A673 (cell line): ENCODE results near the gene LRRC15. TPM values are rescaled to one million over a fixed set of nuclear protein-coding genes. Genes with fewer than 3 reads are reported as not detected.

Source experiments
- BruUV-seq: library from RNA; stranded (reverse); fragments of 400-500 nt; replicated peaks from 2 replicates; lab custom pipeline; 2021; lab: Mats Ljungman, UMichigan
- CTCF ChIA-PET: fragments of 300-600 bp; sonication (Branson Sonifier 250); formaldehyde crosslinking; loops from one replicate; lab custom pipeline; 2022; ENCODE audit warnings: antibody characterized with exemption; lab: Charles Lee
- POLR2A ChIA-PET: fragments of 300-600 bp; sonication (Branson Sonifier 250); formaldehyde crosslinking; loops from one replicate; lab custom pipeline; 2022; ENCODE audit warnings: antibody characterized with exemption; ENCODE audit not compliant: low non-redundant PET; lab: Charles Lee
- DNase-seq: peaks from one replicate; pipeline ENCODE4 v3.0.0-alpha.2; 2015; ENCODE audit warnings: low spot score
- H3K27ac ChIP-seq: fragments of 200-600 bp; sonication (generic); 2 replicates; pipeline ENCODE4 v1.5.1; 2016; ENCODE audit warnings: mixed run types, low read depth, mild to moderate bottlenecking, mixed read lengths, antibody characterized with exemption, low read length; ENCODE audit not compliant: poor library complexity, severe bottlenecking
- H3K27me3 ChIP-seq: fragments of 200-600 bp; sonication (generic); replicated peaks from 2 replicates; pipeline ENCODE4 v1.6.1; 2017; ENCODE audit warnings: mixed run types, low read depth, mild to moderate bottlenecking, mixed read lengths, antibody characterized with exemption, low read length; ENCODE audit not compliant: insufficient read depth, poor library complexity
- H3K36me3 ChIP-seq: fragments of 200-600 bp; sonication (generic); 2 replicates; pipeline ENCODE4 v1.6.1; 2016; ENCODE audit warnings: mixed run types, mild to moderate bottlenecking, mixed read lengths, antibody characterized with exemption, low read length; ENCODE audit not compliant: insufficient read depth, poor library complexity, severe bottlenecking
- H3K4me1 ChIP-seq: fragments of 200-600 bp; sonication (generic); 2 replicates; pipeline ENCODE4 v1.6.1; 2017; ENCODE audit warnings: mixed run types, mild to moderate bottlenecking, mixed read lengths, antibody characterized with exemption, low read length; ENCODE audit not compliant: insufficient read depth, poor library complexity, severe bottlenecking
- H3K4me3 ChIP-seq: fragments of 200-600 bp; sonication (generic); 2 replicates; pipeline ENCODE4 v1.5.1; 2016; ENCODE audit warnings: low read depth, mixed run types, mild to moderate bottlenecking, mixed read lengths, low read length; ENCODE audit not compliant: poor library complexity, severe bottlenecking
- H3K9me3 ChIP-seq: fragments of 200-600 bp; sonication (generic); 2 replicates; pipeline ENCODE4 v1.6.1; 2016; ENCODE audit warnings: mixed run types, low read depth, mild to moderate bottlenecking, mixed read lengths, antibody characterized with exemption, low read length; ENCODE audit not compliant: poor library complexity, severe bottlenecking
- EZH2 ChIP-seq: fragments of 200-600 bp; sonication (generic); IDR thresholded peaks from 2 replicates; pipeline ENCODE4 v1.6.1; 2017; ENCODE audit warnings: borderline replicate concordance, low read depth, mild to moderate bottlenecking, mixed read lengths, antibody characterized with exemption, low read length; ENCODE audit not compliant: poor library complexity, severe bottlenecking
- intact Hi-C: fragments of 100-400 bp; cut with micrococcal nuclease; formaldehyde crosslinking; loops from one replicate; pipeline ENCODE4 v1.10.0; 2022; ENCODE audit not compliant: unreplicated experiment
- total RNA-seq: library from RNA; stranded (reverse); gene quantifications from 2 replicates; pipeline ENCODE4 v1.2.3, GENCODE V29; 2021
- TF ChIP-seq, protein P1 (sequence below): fragments of 300-800, 200-600 bp; sonication (generic); conservative IDR thresholded peaks from 2 replicates; pipeline ENCODE4 v1.5.1; 2017; ENCODE audit warnings: low read depth, mild to moderate bottlenecking, antibody characterized with exemption, low read length, moderate library complexity, mixed read lengths

LRRC15 gene
- total RNA-seq, 1 experiment from 2014 or later: not detected

DNA sequence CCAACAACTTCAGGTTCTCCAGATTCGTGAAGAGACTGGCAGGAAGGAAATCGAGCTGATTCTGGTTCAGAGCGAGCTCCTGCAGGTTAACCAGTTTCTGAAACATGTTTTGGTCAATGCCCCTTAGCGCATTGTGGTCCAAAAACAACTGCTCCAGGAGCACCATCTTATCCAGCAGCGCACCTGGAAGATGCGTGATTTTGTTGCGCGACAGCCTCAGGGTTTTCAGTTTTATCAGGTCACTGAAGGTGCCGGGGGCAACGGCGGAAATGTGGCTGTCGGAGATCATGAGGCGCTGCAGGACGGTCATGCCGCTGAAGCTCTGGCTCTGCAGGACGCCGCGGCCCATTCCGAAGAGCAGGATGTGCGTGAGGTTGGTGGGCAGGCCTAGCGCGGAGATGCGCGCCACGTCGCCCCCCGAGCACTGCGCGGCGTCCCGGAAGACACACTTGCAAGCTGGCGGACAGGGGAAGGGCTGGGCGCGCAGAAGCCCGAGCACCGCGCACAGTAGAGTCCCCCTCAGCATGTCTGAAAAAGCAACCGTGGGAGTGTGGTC lies 28.3 kb upstream of the LRRC15 start:
- intact Hi-C loops: no loop called here
- ChIA-PET CTCF (no interaction called here), POLR2A (no interaction called here)
- Histone ChIP-seq H3K4me3 (no peak overlapping the region), H3K27me3 (no peaks in the 10 kb centered on the region), H3K9me3 (no peaks in the 10 kb centered on the region), H3K27ac (no peak overlapping the region), H3K36me3 (peaks cover 2% of the 10 kb centered on the region), H3K4me1 (peaks cover 18% of the 10 kb centered on the region)
- no TSS peak for BruUV-seq
- TF ChIP-seq EZH2: no peak
- TF ChIP-seq, protein P1, sequence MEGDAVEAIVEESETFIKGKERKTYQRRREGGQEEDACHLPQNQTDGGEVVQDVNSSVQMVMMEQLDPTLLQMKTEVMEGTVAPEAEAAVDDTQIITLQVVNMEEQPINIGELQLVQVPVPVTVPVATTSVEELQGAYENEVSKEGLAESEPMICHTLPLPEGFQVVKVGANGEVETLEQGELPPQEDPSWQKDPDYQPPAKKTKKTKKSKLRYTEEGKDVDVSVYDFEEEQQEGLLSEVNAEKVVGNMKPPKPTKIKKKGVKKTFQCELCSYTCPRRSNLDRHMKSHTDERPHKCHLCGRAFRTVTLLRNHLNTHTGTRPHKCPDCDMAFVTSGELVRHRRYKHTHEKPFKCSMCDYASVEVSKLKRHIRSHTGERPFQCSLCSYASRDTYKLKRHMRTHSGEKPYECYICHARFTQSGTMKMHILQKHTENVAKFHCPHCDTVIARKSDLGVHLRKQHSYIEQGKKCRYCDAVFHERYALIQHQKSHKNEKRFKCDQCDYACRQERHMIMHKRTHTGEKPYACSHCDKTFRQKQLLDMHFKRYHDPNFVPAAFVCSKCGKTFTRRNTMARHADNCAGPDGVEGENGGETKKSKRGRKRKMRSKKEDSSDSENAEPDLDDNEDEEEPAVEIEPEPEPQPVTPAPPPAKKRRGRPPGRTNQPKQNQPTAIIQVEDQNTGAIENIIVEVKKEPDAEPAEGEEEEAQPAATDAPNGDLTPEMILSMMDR: no peak
- no peak for DNase-seq

- no peak for DNase-seq
- BruUV-seq: no TSS peak
- Histone ChIP-seq H3K36me3 (no peaks in the 10 kb centered on the region), H3K4me3 (no peak overlapping the region), H3K9me3 (no peaks in the 10 kb centered on the region), H3K27ac (no peak overlapping the region), H3K27me3 (no peaks in the 10 kb centered on the region), H3K4me1 (peaks cover 18% of the 10 kb centered on the region)
- intact Hi-C loops: no loop called here
- TF ChIP-seq, protein P1: no peak
- TF ChIP-seq EZH2: no peak
- CTCF ChIA-PET: no interaction called here
- POLR2A ChIA-PET: no interaction called here
Measured at GRCh38 chr3:194396859-194397756, 27.6 kb upstream of the LRRC15 start.

DNA sequence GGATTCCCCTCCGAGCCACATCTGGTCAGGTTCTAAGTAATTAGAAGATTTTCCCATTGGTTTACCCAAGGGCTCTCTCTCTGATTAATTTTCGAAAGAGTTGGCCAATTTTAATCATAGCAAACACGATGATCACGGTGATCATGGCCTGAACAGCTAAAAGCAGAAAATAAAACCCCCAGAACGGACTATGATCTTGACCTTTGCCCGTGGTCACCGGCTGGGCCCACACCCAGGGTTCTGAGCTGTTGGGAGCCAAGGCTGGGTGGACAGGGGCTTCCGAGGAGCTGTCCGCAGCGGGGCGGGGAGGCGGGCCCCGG lies 27.0 kb upstream of the LRRC15 start:
- POLR2A ChIA-PET: no interaction called here
- intact Hi-C loops: no loop called here
- TF ChIP-seq, protein P1: no peak
- no peak for TF ChIP-seq EZH2
- Histone ChIP-seq H3K27ac (no peak overlapping the region), H3K36me3 (no peaks in the 10 kb centered on the region), H3K9me3 (no peaks in the 10 kb centered on the region), H3K4me1 (peaks cover 18% of the 10 kb centered on the region), H3K4me3 (no peak overlapping the region), H3K27me3 (no peaks in the 10 kb centered on the region)
- CTCF ChIA-PET: no interaction called here
- DNase-seq: no peak
- BruUV-seq: no TSS peak
